GM12891 (cell line): ENCODE data around the gene NUDT8.
"Not testable (repeated sequence)": the region's sequence is repeated elsewhere in the genome, so short reads cannot be mapped to it uniquely, and the experiment has no call there.

Source experiments
- POLR2A ChIP-seq: IDR thresholded peaks from 2 replicates; pipeline ENCODE4 v1.6.1; 2011; ENCODE audit warnings: low read depth, low read length, control low read depth
- POLR2AphosphoS5 ChIP-seq: IDR thresholded peaks from 2 replicates; pipeline ENCODE4 v1.6.1; 2011; ENCODE audit warnings: low read depth, low read length, control low read depth
- SPI1 ChIP-seq: IDR thresholded peaks from 2 replicates; pipeline ENCODE4 v1.6.1; 2011; ENCODE audit warnings: low read depth, low read length, control low read depth
- TAF1 ChIP-seq: IDR thresholded peaks from 2 replicates; pipeline ENCODE4 v1.6.1; 2011; ENCODE audit warnings: low read depth, low read length, control low read depth

DNA sequence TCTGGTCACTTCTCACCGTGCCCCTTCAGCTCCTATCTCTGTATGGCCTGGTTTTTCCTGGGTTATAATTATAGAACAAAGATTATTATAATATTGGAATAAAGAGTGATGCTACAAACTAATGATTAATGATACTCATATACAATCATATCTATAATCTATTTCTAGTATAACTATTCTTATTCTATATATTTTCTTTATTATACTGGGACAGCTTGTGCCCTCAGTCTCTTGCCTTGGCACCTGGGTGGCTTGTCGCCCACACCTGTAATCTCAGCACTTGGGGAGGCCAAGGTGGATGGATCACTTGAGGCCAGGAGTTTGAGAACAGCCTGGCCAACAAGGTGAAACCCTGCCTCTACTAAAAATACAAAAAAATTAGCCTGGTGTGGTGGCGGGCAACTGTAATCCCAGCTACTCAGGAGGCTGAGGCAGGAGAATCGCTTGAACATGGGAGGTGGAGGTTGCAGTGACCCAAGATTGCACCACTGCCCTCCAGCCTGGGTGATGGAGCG is 30.0 kb upstream of the NUDT8 start:
- not testable (repeated sequence) for TF ChIP-seq TAF1, POLR2A, SPI1, POLR2AphosphoS5
